ENCODE data around the gene NCAM1. TPM values are rescaled to one million over a fixed set of nuclear protein-coding genes. Genes with fewer than 3 reads are reported as not detected.
"Not testable (repeated sequence)": the region's sequence is repeated elsewhere in the genome, so short reads cannot be mapped to it uniquely, and the experiment has no call there.

NCAM1 gene
- total RNA-seq = 1 to 10 TPM; 1.2 to 2.4 (median 1.8) TPM
- long read RNA-seq = 0 reads

DNA sequence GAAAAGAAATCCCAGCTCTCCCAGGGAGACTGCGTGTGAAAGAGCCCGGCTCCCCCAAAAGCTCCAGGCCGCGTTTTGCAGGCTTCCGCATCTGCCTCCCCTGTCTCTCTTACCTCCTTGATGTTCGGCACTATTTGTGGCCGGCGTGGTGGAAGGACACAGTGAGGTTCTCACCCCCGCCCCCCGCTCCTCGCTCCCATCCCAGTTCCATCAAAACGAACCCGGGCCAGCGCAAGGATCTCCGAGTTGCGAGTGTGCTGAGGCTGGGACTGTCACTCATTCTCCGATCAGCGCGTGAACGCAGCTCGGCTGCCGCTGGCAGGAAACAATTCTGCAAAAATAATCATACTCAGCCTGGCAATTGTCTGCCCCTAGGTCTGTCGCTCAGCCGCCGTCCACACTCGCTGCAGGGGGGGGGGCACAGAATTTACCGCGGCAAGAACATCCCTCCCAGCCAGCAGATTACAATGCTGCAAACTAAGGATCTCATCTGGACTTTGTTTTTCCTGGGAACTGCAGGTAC, at the start of gene NCAM1:
TSS of gene NCAM1 (plus strand) at position 275 of the 523 bp plus-strand sequence.
- no peaks in the 10 kb centered on the region for H3K36me3 ChIP-seq
- peaks cover 0 to 12% (median 0%) of the 10 kb centered on the region in 4 donors for H3K4me1 ChIP-seq
- ATAC-seq (peak; percentile 40 to 62 (median 57)), DNase-seq (peak; percentile 36 to 62 (median 51))
- intact Hi-C loops (cut with DNase I) = no loop called here
- 1% methylated on average over 15 of the region's 28 CpGs for WGBS (ENCODE audit: insufficient coverage, low coverage, low lambda C conversion rate, missing lambda C conversion rate)
- H3K27me3 ChIP-seq = peaks cover 0 to 42% of the 10 kb centered on the region in 2 donors
- no peak within 1 kb of the TSS for H3K27ac ChIP-seq
- TF ChIP-seq POLR2A (IDR thresholded peaks at IDR 0.05) = no peak
- TF ChIP-seq, protein P1, sequence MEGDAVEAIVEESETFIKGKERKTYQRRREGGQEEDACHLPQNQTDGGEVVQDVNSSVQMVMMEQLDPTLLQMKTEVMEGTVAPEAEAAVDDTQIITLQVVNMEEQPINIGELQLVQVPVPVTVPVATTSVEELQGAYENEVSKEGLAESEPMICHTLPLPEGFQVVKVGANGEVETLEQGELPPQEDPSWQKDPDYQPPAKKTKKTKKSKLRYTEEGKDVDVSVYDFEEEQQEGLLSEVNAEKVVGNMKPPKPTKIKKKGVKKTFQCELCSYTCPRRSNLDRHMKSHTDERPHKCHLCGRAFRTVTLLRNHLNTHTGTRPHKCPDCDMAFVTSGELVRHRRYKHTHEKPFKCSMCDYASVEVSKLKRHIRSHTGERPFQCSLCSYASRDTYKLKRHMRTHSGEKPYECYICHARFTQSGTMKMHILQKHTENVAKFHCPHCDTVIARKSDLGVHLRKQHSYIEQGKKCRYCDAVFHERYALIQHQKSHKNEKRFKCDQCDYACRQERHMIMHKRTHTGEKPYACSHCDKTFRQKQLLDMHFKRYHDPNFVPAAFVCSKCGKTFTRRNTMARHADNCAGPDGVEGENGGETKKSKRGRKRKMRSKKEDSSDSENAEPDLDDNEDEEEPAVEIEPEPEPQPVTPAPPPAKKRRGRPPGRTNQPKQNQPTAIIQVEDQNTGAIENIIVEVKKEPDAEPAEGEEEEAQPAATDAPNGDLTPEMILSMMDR (IDR thresholded peaks at IDR 0.05) = no peak
- no peaks in the 10 kb centered on the region for H3K9me3 ChIP-seq
- H3K4me3 ChIP-seq = peak within 1 kb of the TSS; percentile 23 to 46 (median 31)

DNA sequence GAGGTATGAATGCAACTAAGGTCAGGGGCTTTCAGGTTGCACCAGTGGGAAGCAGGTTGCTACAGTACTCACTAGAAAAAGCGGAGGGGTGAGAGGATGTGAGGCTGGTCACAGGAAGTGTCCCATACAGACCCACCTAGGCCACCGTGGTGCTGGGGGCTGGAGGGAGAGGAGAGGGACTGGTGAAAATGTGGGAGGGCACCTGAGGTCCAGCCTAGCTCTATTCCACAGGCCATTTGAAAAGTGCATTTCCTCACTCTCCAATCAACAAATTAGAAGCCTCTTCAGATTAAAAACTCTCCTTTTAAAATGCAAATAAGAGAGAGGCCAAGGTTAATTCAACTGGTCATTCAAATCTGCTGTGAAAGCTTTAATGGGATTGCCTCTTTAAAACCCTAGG, 38.6 kb upstream of the NCAM1 start:
- TF ChIP-seq, protein P1 (IDR thresholded peaks at IDR 0.05) = no peak
- TF ChIP-seq POLR2A (IDR thresholded peaks at IDR 0.05) = no peak
- DNase-seq = no peak
- H3K27me3 ChIP-seq = no peaks in the 10 kb centered on the region
- no peak for ATAC-seq
- intact Hi-C loops (cut with DNase I) = no loop called here
- no peaks in the 10 kb centered on the region for H3K36me3 ChIP-seq
- H3K27ac ChIP-seq = no peak overlapping the region
- no peaks in the 10 kb centered on the region for H3K9me3 ChIP-seq
- WGBS (ENCODE audit: insufficient coverage, low coverage, low lambda C conversion rate, missing lambda C conversion rate) = 44% methylated on average over 2 of the region's 2 CpGs
- no peaks in the 10 kb centered on the region for H3K4me1 ChIP-seq
- no peak overlapping the region for H3K4me3 ChIP-seq

DNA sequence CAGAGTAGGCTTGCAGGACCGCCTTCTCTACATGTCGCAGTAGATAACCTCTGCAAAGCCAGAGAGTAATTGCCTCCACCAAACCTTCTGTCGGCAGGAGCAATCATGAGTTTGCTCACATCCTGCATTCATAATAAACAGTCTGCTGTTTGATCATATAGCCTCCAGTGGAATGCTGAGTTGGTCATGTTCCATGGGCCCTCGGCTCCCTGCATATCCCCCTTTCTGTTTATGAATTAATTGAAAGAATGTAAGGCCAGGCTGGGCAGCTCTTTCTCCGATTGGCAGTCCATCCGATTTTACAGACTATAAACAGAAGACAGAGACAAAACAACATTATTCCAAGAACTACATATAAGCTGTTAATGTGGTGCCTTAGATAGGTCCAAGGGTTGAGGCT, 36.4 kb upstream of the NCAM1 start:
- WGBS (ENCODE audit: insufficient coverage, low coverage, low lambda C conversion rate, missing lambda C conversion rate) = 38% methylated on average over 4 of the region's 6 CpGs

DNA sequence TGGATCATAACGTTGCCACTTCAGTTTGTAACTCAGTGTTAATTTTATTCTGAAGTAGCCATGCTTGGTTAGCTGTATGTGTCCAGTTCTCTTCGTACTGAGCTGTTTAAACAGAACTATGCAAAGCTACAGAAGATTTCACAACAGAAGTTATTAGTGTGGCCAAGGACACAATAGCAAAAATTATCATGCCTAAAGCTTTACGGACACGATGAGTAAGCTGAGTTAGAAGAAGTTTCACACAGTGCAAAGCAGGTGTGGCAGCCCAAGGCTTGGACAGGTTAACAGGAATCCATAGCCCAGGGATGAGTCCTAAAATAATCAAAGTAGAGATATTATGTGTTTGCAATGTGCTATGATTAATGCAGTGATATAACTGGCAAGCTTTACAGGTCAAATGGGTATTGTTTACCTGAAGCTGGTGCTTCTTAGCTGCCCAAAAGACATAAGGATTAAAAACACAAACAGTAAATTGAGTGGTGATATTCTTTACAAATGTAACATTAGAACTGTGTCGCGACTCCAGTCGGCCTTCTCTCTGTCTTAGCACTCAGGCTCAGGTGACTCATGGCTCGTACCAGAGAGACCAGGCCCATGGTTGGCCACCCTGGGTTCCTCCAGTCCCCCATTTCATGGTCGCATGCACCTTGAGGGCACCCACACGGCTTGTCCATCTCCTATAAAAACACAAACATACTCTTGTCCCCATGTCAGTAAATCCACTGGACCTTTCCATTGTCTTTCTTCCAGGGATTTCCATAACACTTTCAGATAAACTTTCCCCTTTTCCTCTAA, 35.5 kb upstream of the NCAM1 start:
- Histone ChIP-seq H3K4me3 (no peak overlapping the region), H3K27ac (no peak overlapping the region), H3K9me3 (no peaks in the 10 kb centered on the region), H3K36me3 (no peaks in the 10 kb centered on the region), H3K4me1 (no peaks in the 10 kb centered on the region), H3K27me3 (no peaks in the 10 kb centered on the region)
- intact Hi-C loops (cut with DNase I) = no loop called here
- WGBS (ENCODE audit: insufficient coverage, low coverage, low lambda C conversion rate, missing lambda C conversion rate) = 62% methylated on average over 7 of the region's 10 CpGs
- TF ChIP-seq, protein P1 (IDR thresholded peaks at IDR 0.05) = no peak
- TF ChIP-seq POLR2A (IDR thresholded peaks at IDR 0.05) = no peak
- no peak for DNase-seq
- ATAC-seq = no peak

More for the DNA sequence above, 36.4 kb upstream of the NCAM1 start:
- H3K4me3 ChIP-seq; H3K27ac ChIP-seq; intact Hi-C loops (cut with DNase I); H3K4me1 ChIP-seq; ATAC-seq; DNase-seq; H3K27me3 ChIP-seq; H3K9me3 ChIP-seq; H3K36me3 ChIP-seq: not testable (repeated sequence)

DNA sequence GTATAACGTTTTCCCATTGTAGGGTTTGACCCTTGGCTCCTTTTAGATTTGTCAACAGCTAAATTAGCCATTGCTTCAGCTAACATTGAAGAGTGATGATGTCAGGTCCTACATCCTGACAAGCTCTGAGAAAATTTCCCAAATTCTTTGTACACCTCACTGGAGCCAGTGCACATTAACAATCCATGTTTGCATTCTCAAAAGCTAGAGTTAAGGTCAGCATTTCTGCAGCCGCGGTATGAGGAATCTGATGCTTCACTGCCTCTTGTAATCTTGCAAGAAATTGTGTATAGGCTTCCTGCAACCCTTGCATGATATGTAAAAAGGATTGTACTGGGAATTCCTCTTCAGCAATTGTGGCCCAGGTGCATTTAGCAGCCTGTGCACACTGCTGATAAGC, 33.1 kb upstream of the NCAM1 start:
- no peak for ATAC-seq
- no peak for TF ChIP-seq POLR2A (IDR thresholded peaks at IDR 0.05)
- TF ChIP-seq, protein P1 (IDR thresholded peaks at IDR 0.05) = no peak
- intact Hi-C loops (cut with DNase I) = no loop called here

More for the DNA sequence above, 33.1 kb upstream of the NCAM1 start:
- Histone ChIP-seq H3K4me1 (no peaks in the 10 kb centered on the region), H3K9me3 (no peaks in the 10 kb centered on the region), H3K27ac (no peak overlapping the region), H3K27me3 (no peaks in the 10 kb centered on the region), H3K4me3 (no peak overlapping the region), H3K36me3 (no peaks in the 10 kb centered on the region)
- DNase-seq = no peak
- 22% methylated on average over 1 of the region's 3 CpGs for WGBS (ENCODE audit: insufficient coverage, low coverage, low lambda C conversion rate, missing lambda C conversion rate)

Data from right lobe of liver (tissue), 6 donors.